Hepatocyte (in vitro differentiated cells): ENCODE measurements around the gene GCC1.

Experiments used
- CTCF ChIP-seq: fragments of 200-600 bp; sonication (generic); IDR thresholded peaks from 2 replicates; pipeline ENCODE4 v1.5.1; 2016; ENCODE audit warnings: antibody characterized with exemption, mild to moderate bottlenecking; ENCODE audit not compliant: poor library complexity
- EZH2 ChIP-seq: fragments of 200-600 bp; sonication (generic); IDR thresholded peaks from 2 replicates; pipeline ENCODE4 v1.6.1; 2016; ENCODE audit warnings: antibody characterized with exemption, mild to moderate bottlenecking, borderline replicate concordance
- EZH2phosphoT487 ChIP-seq: fragments of 200-600 bp; sonication (generic); IDR thresholded peaks from one replicate; pipeline ENCODE4 v1.6.1; 2018; ENCODE audit warnings: antibody characterized with exemption, mild to moderate bottlenecking, low read depth, moderate library complexity; ENCODE audit not compliant: unreplicated experiment, severe bottlenecking

GRCh38 chr7:127600885-127601284 is 15.5 kb upstream of the GCC1 start:
- TF ChIP-seq CTCF = no peak
- TF ChIP-seq EZH2 = no peak
- TF ChIP-seq EZH2phosphoT487 = no peak
